ENCODE results near the gene ADH5.

The ADH5 gene

GRCh38 chr4:99088481-99089365 is at the start of gene ADH5:
TSS of gene ADH5 (minus strand) at chr4:99088788. CDS start at chr4:99088700, 88 bp downstream.
- no peak for TF ChIP-seq CTCF (IDR thresholded peaks at IDR 0.05)

- TF ChIP-seq CTCF (IDR thresholded peaks at IDR 0.05) = no peak
Observed at GRCh38 chr4:99136329-99136728, 47.7 kb upstream of the ADH5 start.

GRCh38 chr4:99135541-99136162 is 47.1 kb upstream of the ADH5 start:
- no peak for TF ChIP-seq CTCF (IDR thresholded peaks at IDR 0.05)

- TF ChIP-seq CTCF (IDR thresholded peaks at IDR 0.05) = no peak
Observed at GRCh38 chr4:99134586-99134985, 46.0 kb upstream of the ADH5 start.

- no peak for TF ChIP-seq CTCF (IDR thresholded peaks at IDR 0.05)
Observed at GRCh38 chr4:99131378-99131777, 42.8 kb upstream of the ADH5 start.

- no peak for TF ChIP-seq CTCF (IDR thresholded peaks at IDR 0.05)
Observed at GRCh38 chr4:99126376-99126775, 37.8 kb upstream of the ADH5 start.

GRCh38 chr4:99121008-99121407 is 32.4 kb upstream of the ADH5 start:
- no peak for TF ChIP-seq CTCF (IDR thresholded peaks at IDR 0.05)

Measured in LNCAP (cell line).